ENCODE data around the gene KDM4C. TPM values are rescaled to one million over a fixed set of nuclear protein-coding genes. Genes with fewer than 3 reads are reported as not detected.

KDM4C gene
- total RNA-seq, 5 donors from 2014 or later (not counting 1 experiment from before 2014, with no cell fraction given), result 66.4 to 107 (median 76.0) TPM

DNA sequence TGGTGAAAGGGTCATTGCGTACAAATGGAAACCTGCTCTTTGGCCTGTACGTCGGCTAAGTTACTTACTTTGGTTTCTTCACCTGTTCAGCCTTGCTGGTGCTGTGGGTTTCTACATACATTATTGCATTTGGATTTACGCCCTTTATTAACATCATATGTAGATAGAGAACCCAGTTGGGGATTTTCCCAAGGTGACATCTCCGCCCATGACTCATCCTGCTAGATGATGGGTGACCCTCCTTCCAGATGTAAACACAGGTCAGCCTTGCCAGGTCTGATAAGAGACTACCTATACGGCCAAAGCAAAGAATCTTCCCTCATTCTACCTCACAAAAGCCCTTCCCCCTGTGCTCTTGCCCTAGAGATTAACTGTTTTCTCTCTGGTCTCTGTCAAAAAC is 360.9 kb downstream of the KDM4C start:
- DNase-seq, result no peak
- Histone ChIP-seq H3K4me1 (ENCODE audit: control insufficient read depth in 1 of 2, extremely low read depth in 1 of 2, insufficient read depth in 2 of 2, low read length in 2 of 2) (peaks cover 2 to 5% of the 10 kb centered on the region in 2 experiments), H3K4me3 (ENCODE audit: control insufficient read depth in 1 of 2, extremely low read depth in 1 of 2, low read length in 1 of 2) (no peak overlapping the region), H3K9me3 (no peaks in the 10 kb centered on the region), H3K36me3 (ENCODE audit: control insufficient read depth in 2 of 2, extremely low read depth in 1 of 2, insufficient read depth in 1 of 2, low read length in 1 of 2) (peaks cover 0 to 6% of the 10 kb centered on the region in 2 donors), H3K27ac (ENCODE audit: low read length) (no peak overlapping the region), H3K27me3 (replicated peaks in 1 of 2; ENCODE audit: control insufficient read depth in 2 of 2, extremely low read depth in 1 of 2, insufficient read depth in 2 of 2, low read length in 1 of 2) (no peaks in the 10 kb centered on the region)
- ChIA-PET CTCF (no interaction called here), POLR2A (no interaction called here)
- 100% methylated on average over 1 of the region's 6 CpGs for WGBS (ENCODE audit: insufficient coverage)
- peaks cover 23 to 46% (median 39%) of the 10 kb centered on the region in 3 donors for H3K4me1 Mint-ChIP-seq
- peaks cover 60% of the 10 kb centered on the region for H3K36me3 Mint-ChIP-seq
- no peak overlapping the region for H3K4me3 Mint-ChIP-seq
- H3K9me3 Mint-ChIP-seq, result no peaks in the 10 kb centered on the region
- ATAC-seq (replicated peaks in 1 of 4), result no peak
- H3K27me3 Mint-ChIP-seq, result no peaks in the 10 kb centered on the region
- H3K27ac Mint-ChIP-seq, result no peak overlapping the region

DNA sequence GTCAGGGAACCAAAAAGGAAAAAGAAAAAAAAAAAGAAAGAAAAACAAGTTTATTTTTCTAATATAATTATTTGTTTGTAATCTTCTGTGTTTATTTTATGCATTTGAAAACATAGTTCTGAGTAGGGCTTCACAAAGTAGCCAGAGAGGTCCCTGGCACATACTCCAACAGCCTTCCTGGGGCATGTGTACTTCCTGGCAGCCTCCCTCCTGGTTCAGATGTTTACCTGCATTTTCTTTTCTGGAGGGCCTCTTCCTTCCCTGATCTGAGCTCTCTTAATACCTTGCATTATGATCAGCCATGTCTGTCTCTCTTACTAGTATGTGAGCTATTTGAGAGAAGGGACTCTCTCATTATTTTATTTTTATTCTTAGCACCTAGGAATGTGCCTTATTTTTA is 361.8 kb downstream of the KDM4C start:
- no peak overlapping the region for H3K4me3 Mint-ChIP-seq
- ATAC-seq (replicated peaks in 1 of 4) (no peak), DNase-seq (no peak)
- Histone ChIP-seq H3K27me3 (replicated peaks in 1 of 2; ENCODE audit: control insufficient read depth in 2 of 2, extremely low read depth in 1 of 2, insufficient read depth in 2 of 2, low read length in 1 of 2) (no peaks in the 10 kb centered on the region), H3K4me1 (ENCODE audit: control insufficient read depth in 1 of 2, extremely low read depth in 1 of 2, insufficient read depth in 2 of 2, low read length in 2 of 2) (peaks cover 2 to 5% of the 10 kb centered on the region in 2 experiments), H3K4me3 (ENCODE audit: control insufficient read depth in 1 of 2, extremely low read depth in 1 of 2, low read length in 1 of 2) (no peak overlapping the region), H3K9me3 (no peaks in the 10 kb centered on the region), H3K36me3 (ENCODE audit: control insufficient read depth in 2 of 2, extremely low read depth in 1 of 2, insufficient read depth in 1 of 2, low read length in 1 of 2) (peaks cover 0 to 14% of the 10 kb centered on the region in 2 donors), H3K27ac (ENCODE audit: low read length) (no peak overlapping the region)
- H3K27me3 Mint-ChIP-seq, result no peaks in the 10 kb centered on the region
- H3K4me1 Mint-ChIP-seq, result peaks cover 23 to 46% (median 39%) of the 10 kb centered on the region in 3 donors
- ChIA-PET CTCF (interaction anchor here in 1 of 2 donors (0.9 kb wide), 1 partner anchor 47 kb away, joined by 3 read pairs; no protein-coding TSS in a partner anchor), POLR2A (no interaction called here)
- H3K36me3 Mint-ChIP-seq, result peaks cover 57% of the 10 kb centered on the region
- peak overlapping the region in 1 of 2 donors; percentile 66 for H3K27ac Mint-ChIP-seq
- H3K9me3 Mint-ChIP-seq, result no peaks in the 10 kb centered on the region

DNA sequence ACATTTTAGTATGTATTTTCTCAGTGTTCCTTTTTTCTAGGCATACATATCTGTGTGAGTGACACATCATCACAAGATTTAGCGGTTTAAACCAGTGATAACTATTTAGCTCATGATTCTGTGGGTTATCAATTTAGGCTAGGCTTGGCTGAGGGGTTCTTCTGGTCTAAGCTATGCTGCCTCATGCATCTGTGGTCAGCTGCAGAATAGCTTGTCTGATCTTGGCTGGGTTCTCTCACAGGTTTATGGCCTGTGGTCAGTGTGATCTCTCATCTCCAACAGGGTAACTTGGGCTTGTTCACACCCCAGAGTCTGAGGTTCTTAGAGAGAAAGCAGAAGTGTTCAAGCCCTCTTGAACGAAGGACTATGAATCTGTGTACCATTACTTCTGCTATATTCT is 363.3 kb downstream of the KDM4C start:
- Histone ChIP-seq H3K9me3 (no peaks in the 10 kb centered on the region), H3K4me1 (ENCODE audit: control insufficient read depth in 1 of 2, extremely low read depth in 1 of 2, insufficient read depth in 2 of 2, low read length in 2 of 2) (peaks cover 2 to 5% of the 10 kb centered on the region in 2 experiments), H3K27me3 (replicated peaks in 1 of 2; ENCODE audit: control insufficient read depth in 2 of 2, extremely low read depth in 1 of 2, insufficient read depth in 2 of 2, low read length in 1 of 2) (no peaks in the 10 kb centered on the region), H3K36me3 (ENCODE audit: control insufficient read depth in 2 of 2, extremely low read depth in 1 of 2, insufficient read depth in 1 of 2, low read length in 1 of 2) (peaks cover 0 to 15% of the 10 kb centered on the region in 2 donors), H3K4me3 (ENCODE audit: control insufficient read depth in 1 of 2, extremely low read depth in 1 of 2, low read length in 1 of 2) (no peak overlapping the region), H3K27ac (ENCODE audit: low read length) (no peak overlapping the region)
- H3K36me3 Mint-ChIP-seq, result peaks cover 55% of the 10 kb centered on the region
- peaks cover 29 to 46% (median 36%) of the 10 kb centered on the region in 3 donors for H3K4me1 Mint-ChIP-seq
- ATAC-seq (replicated peaks in 1 of 4) (peak in 1 of 4 experiments; percentile 26), DNase-seq (peak in 9 of 35 experiments; percentile 1 to 18 (median 5))
- no peaks in the 10 kb centered on the region for H3K9me3 Mint-ChIP-seq
- H3K4me3 Mint-ChIP-seq, result no peak overlapping the region
- no peak overlapping the region for H3K27ac Mint-ChIP-seq
- ChIA-PET CTCF (no interaction called here), POLR2A (no interaction called here)
- 83% methylated on average over 1 of the region's 2 CpGs for WGBS (ENCODE audit: insufficient coverage)
- H3K27me3 Mint-ChIP-seq, result no peaks in the 10 kb centered on the region

DNA sequence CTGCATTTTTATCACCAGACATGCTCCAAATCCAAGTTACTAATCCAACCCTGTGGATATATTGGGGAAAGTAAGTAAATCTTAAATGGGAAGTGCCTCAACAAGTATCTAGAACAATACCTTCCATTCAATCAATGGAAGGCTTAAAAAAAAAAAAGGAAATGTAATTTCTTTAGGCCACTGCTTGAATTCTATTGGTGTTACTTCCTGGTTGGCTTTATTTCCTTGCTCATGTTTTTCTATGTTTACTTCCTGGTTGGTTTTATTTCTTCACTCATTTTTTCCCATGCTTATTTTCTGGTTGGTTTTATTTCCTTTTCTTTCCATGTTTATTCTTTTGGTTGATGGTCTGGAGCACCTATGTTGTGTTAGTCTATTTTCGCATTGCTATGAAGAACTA is 363.9 kb downstream of the KDM4C start:
- peaks cover 54% of the 10 kb centered on the region for H3K36me3 Mint-ChIP-seq

DNA sequence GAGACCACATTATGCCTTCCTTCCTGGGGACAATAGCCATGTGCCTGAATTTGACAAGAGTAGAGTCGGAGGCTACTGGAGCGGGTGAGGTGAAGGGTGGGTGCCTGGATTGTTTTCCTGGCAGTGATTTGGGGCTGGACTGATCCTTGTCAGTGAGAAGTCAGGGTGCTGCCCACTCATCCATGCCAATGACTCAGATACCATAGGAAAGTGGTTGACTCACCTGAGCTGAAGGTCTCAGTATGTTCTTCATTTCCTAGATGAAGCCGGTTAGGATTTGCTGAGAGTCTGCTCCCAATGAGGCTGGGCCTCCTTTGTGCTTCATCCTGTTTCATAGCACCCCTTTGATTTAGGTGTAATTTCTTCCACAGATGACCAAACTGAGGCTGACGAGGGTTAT is 366.0 kb downstream of the KDM4C start:
- Histone ChIP-seq H3K27ac (ENCODE audit: low read length) (no peak overlapping the region), H3K4me3 (ENCODE audit: control insufficient read depth in 1 of 2, extremely low read depth in 1 of 2, low read length in 1 of 2) (no peak overlapping the region), H3K36me3 (ENCODE audit: control insufficient read depth in 2 of 2, extremely low read depth in 1 of 2, insufficient read depth in 1 of 2, low read length in 1 of 2) (peaks cover 3 to 17% of the 10 kb centered on the region in 2 donors), H3K9me3 (no peaks in the 10 kb centered on the region), H3K27me3 (replicated peaks in 1 of 2; ENCODE audit: control insufficient read depth in 2 of 2, extremely low read depth in 1 of 2, insufficient read depth in 2 of 2, low read length in 1 of 2) (no peaks in the 10 kb centered on the region), H3K4me1 (ENCODE audit: control insufficient read depth in 1 of 2, extremely low read depth in 1 of 2, insufficient read depth in 2 of 2, low read length in 2 of 2) (peaks cover 2 to 5% of the 10 kb centered on the region in 2 experiments)
- Mint-ChIP-seq H3K27me3 (no peaks in the 10 kb centered on the region), H3K4me1 (peaks cover 23 to 38% (median 34%) of the 10 kb centered on the region in 3 donors), H3K36me3 (peaks cover 65% of the 10 kb centered on the region), H3K9me3 (no peaks in the 10 kb centered on the region), H3K4me3 (no peak overlapping the region), H3K27ac (no peak overlapping the region)
- ATAC-seq (replicated peaks in 1 of 4) (no peak), DNase-seq (no peak)
- CTCF ChIA-PET, result no interaction called here
- 90% methylated on average over 2 of the region's 4 CpGs for WGBS (ENCODE audit: insufficient coverage)
- POLR2A ChIA-PET, result no interaction called here

More for the DNA sequence above, 363.9 kb downstream of the KDM4C start:
- ChIA-PET CTCF (no interaction called here), POLR2A (no interaction called here)
- no peak for DNase-seq
- H3K36me3 ChIP-seq (ENCODE audit: control insufficient read depth in 2 of 2, extremely low read depth in 1 of 2, insufficient read depth in 1 of 2, low read length in 1 of 2), result peaks cover 0 to 15% of the 10 kb centered on the region in 2 donors
- peaks cover 2 to 5% of the 10 kb centered on the region in 2 experiments for H3K4me1 ChIP-seq (ENCODE audit: control insufficient read depth in 1 of 2, extremely low read depth in 1 of 2, insufficient read depth in 2 of 2, low read length in 2 of 2)
- Mint-ChIP-seq H3K4me1 (peaks cover 32 to 47% (median 33%) of the 10 kb centered on the region in 3 donors), H3K27me3 (no peaks in the 10 kb centered on the region), H3K4me3 (no peak overlapping the region), H3K27ac (no peak overlapping the region), H3K9me3 (no peaks in the 10 kb centered on the region)
- no peaks in the 10 kb centered on the region for H3K27me3 ChIP-seq (replicated peaks in 1 of 2; ENCODE audit: control insufficient read depth in 2 of 2, extremely low read depth in 1 of 2, insufficient read depth in 2 of 2, low read length in 1 of 2)
- WGBS (ENCODE audit: insufficient coverage), result 100% methylated on average over 1 of the region's 1 CpG
- no peak overlapping the region for H3K27ac ChIP-seq (ENCODE audit: low read length)
- no peak overlapping the region for H3K4me3 ChIP-seq (ENCODE audit: control insufficient read depth in 1 of 2, extremely low read depth in 1 of 2, low read length in 1 of 2)
- no peak for ATAC-seq (replicated peaks in 1 of 4)
- H3K9me3 ChIP-seq, result no peaks in the 10 kb centered on the region

DNA sequence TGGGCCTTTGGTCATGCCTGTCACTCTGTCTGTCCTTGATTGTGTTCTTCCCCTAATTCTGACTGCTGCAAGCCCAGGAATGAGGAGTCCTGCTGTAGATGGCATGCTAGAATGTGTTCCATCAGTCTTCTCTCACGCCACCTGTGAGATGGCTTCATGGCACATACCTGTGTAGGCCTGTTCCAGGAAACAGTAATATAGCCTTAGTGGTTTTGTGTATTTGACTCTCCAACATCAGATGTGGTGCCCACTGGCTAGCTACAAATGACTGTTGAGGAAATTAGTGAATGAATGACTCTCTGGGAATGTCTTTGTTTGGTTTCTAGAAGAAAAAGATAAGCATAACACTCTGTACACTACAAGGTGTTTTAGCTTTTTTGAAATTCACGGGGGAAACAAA is 367.5 kb downstream of the KDM4C start:
- no CpG with 5 or more reads among the region's 2 CpGs for WGBS (ENCODE audit: insufficient coverage)
- H3K36me3 ChIP-seq (ENCODE audit: control insufficient read depth in 2 of 2, extremely low read depth in 1 of 2, insufficient read depth in 1 of 2, low read length in 1 of 2), result peaks cover 4 to 26% of the 10 kb centered on the region in 2 donors

DNA sequence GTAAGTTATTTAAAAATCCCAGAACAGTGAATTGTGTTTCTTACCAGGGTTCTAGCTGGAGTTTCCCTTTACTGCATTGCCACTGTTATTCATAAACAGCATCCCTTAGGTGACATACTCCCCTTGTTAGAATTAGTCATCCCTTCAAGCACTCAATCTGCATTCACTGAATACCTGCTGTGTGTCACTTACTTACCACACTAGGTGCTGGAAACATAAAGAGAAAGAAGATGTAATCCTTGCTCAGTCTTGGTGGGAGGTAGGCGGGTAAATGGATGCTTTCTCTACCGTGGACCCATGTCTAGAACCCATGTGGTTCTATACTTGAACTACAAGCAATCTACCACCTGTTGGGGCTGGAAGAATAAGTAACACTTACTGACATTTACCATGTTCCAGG is 371.6 kb downstream of the KDM4C start:
- Mint-ChIP-seq H3K27ac (no peak overlapping the region), H3K4me1 (peaks cover 2 to 15% (median 5%) of the 10 kb centered on the region in 3 donors), H3K9me3 (no peaks in the 10 kb centered on the region), H3K36me3 (peaks cover 79% of the 10 kb centered on the region), H3K27me3 (no peaks in the 10 kb centered on the region), H3K4me3 (no peak overlapping the region)
- Histone ChIP-seq H3K4me3 (ENCODE audit: control insufficient read depth in 1 of 2, extremely low read depth in 1 of 2, low read length in 1 of 2) (no peak overlapping the region), H3K36me3 (ENCODE audit: control insufficient read depth in 2 of 2, extremely low read depth in 1 of 2, insufficient read depth in 1 of 2, low read length in 1 of 2) (peaks cover 12 to 31% of the 10 kb centered on the region in 2 donors), H3K9me3 (no peaks in the 10 kb centered on the region), H3K27me3 (replicated peaks in 1 of 2; ENCODE audit: control insufficient read depth in 2 of 2, extremely low read depth in 1 of 2, insufficient read depth in 2 of 2, low read length in 1 of 2) (no peaks in the 10 kb centered on the region), H3K4me1 (ENCODE audit: control insufficient read depth in 1 of 2, extremely low read depth in 1 of 2, insufficient read depth in 2 of 2, low read length in 2 of 2) (no peaks in the 10 kb centered on the region), H3K27ac (ENCODE audit: low read length) (no peak overlapping the region)
- ChIA-PET POLR2A (no interaction called here), CTCF (no interaction called here)
- DNase-seq, result no peak
- WGBS (ENCODE audit: insufficient coverage), result no CpG with 5 or more reads among the region's 2 CpGs
- ATAC-seq (replicated peaks in 1 of 4), result no peak

More for the DNA sequence above, 367.5 kb downstream of the KDM4C start:
- H3K4me3 ChIP-seq (ENCODE audit: control insufficient read depth in 1 of 2, extremely low read depth in 1 of 2, low read length in 1 of 2), result no peak overlapping the region
- H3K27me3 ChIP-seq (replicated peaks in 1 of 2; ENCODE audit: control insufficient read depth in 2 of 2, extremely low read depth in 1 of 2, insufficient read depth in 2 of 2, low read length in 1 of 2), result no peaks in the 10 kb centered on the region
- POLR2A ChIA-PET, result no interaction called here
- Mint-ChIP-seq H3K4me3 (no peak overlapping the region), H3K36me3 (peaks cover 69% of the 10 kb centered on the region), H3K9me3 (no peaks in the 10 kb centered on the region), H3K27ac (no peak overlapping the region), H3K4me1 (peaks cover 12 to 31% (median 23%) of the 10 kb centered on the region in 3 donors), H3K27me3 (no peaks in the 10 kb centered on the region)
- peaks cover 2 to 5% of the 10 kb centered on the region in 2 experiments for H3K4me1 ChIP-seq (ENCODE audit: control insufficient read depth in 1 of 2, extremely low read depth in 1 of 2, insufficient read depth in 2 of 2, low read length in 2 of 2)
- H3K27ac ChIP-seq (ENCODE audit: low read length), result no peak overlapping the region
- DNase-seq, result no peak
- no peaks in the 10 kb centered on the region for H3K9me3 ChIP-seq
- ATAC-seq (replicated peaks in 1 of 4), result no peak
- CTCF ChIA-PET, result no interaction called here

Measured in T-cell (primary cell).